Endodermal cell (in vitro differentiated cells): ENCODE data around the gene QRSL1. TPM values are rescaled to one million over a fixed set of nuclear protein-coding genes. Genes with fewer than 3 reads are reported as not detected.

Experiments used
- DNase-seq: peaks from one replicate; pipeline ENCODE4 v3.0.0-alpha.2; 2017
- H3K27ac ChIP-seq: 2 replicates; pipeline ENCODE4 v1.5.1; 2013; ENCODE audit warnings: mild to moderate bottlenecking, low read depth, low read length, moderate library complexity
- H3K27me3 ChIP-seq: 2 replicates; pipeline ENCODE4 v1.6.1; 2013; ENCODE audit warnings: mild to moderate bottlenecking, low read length, moderate library complexity; ENCODE audit not compliant: insufficient read depth, control insufficient read depth, poor library complexity, severe bottlenecking
- H3K36me3 ChIP-seq: 2 replicates; pipeline ENCODE4 v1.7.0; 2013; ENCODE audit warnings: mild to moderate bottlenecking, low read length, moderate library complexity; ENCODE audit not compliant: control insufficient read depth, insufficient read depth
- H3K4me1 ChIP-seq: one replicate; pipeline ENCODE4 v1.7.0; 2013; ENCODE audit warnings: low read length; ENCODE audit not compliant: control insufficient read depth, insufficient read depth
- H3K4me3 ChIP-seq: 2 replicates; pipeline ENCODE4 v1.5.1; 2013; ENCODE audit warnings: mild to moderate bottlenecking, low read length, moderate library complexity
- H3K9ac ChIP-seq: 2 replicates; pipeline ENCODE4 v1.6.1; 2013; ENCODE audit warnings: mild to moderate bottlenecking, low read length, moderate library complexity; ENCODE audit not compliant: poor library complexity, severe bottlenecking; ENCODE audit errors: extremely low read depth
- H3K9me3 ChIP-seq: 2 replicates; pipeline ENCODE4 v1.6.1; 2013; ENCODE audit warnings: mild to moderate bottlenecking, low read length, moderate library complexity; ENCODE audit not compliant: control insufficient read depth
- H3K27ac Mint-ChIP-seq: 2 replicates; pipeline ENCODE4 v1.8.0; 2020; ENCODE audit warnings: mixed read lengths
- H3K27me3 Mint-ChIP-seq: 2 replicates; pipeline ENCODE4 v1.8.0; 2021; ENCODE audit warnings: mild to moderate bottlenecking, mixed read lengths; ENCODE audit not compliant: insufficient read depth
- H3K36me3 Mint-ChIP-seq: 2 replicates; pipeline ENCODE4 v1.8.0; 2020; ENCODE audit warnings: low read depth, mixed read lengths
- H3K4me1 Mint-ChIP-seq: 2 replicates; pipeline ENCODE4 v1.8.0; 2020; ENCODE audit warnings: mixed read lengths
- H3K4me3 Mint-ChIP-seq: 2 replicates; pipeline ENCODE4 v1.8.0; 2020; ENCODE audit warnings: mild to moderate bottlenecking, moderate library complexity, mixed read lengths
- H3K9me3 Mint-ChIP-seq: 2 replicates; pipeline ENCODE4 v1.8.0; 2020; ENCODE audit warnings: mild to moderate bottlenecking, mixed read lengths
- CTCF ChIP-seq: fragments of 200-600 bp; sonication (generic); conservative IDR thresholded peaks from 2 replicates; pipeline ENCODE4 v1.5.0; 2021; ENCODE audit warnings: antibody characterized with exemption, mild to moderate bottlenecking
- WGBS, 2 experiments: methylation state at CpG; one replicate each; pipeline versions ENCODE4 v1.1.5 to v1.1.7; 2013; ENCODE audit warnings: missing lambda C conversion rate in 2 of 2, mixed read lengths in 1 of 2; ENCODE audit not compliant: insufficient coverage in 1 of 2, insufficient read length in 1 of 2; 5-methylcytosine and 5-hydroxymethylcytosine counted together
- total RNA-seq, 2 donors: library from RNA; stranded (reverse); fragmentation: NEBNext Ultra II Directional in 1 of 2; extraction: Animal tissue kit (Norgen Biotek cat#: 25700) in 1 of 2; gene quantifications; 2 replicates in 1 of 2; 3 replicates in 1 of 2; pipeline ENCODE4 v1.2.1, GENCODE V29; 2021

QRSL1 gene
- total RNA-seq, 2 donors from 2014 or later: 10.8 to 12.7 TPM

GRCh38 chr6:106629859-106630163, 433 bp downstream of the QRSL1 start:
- H3K27me3 ChIP-seq: no peaks in the 10 kb centered on the region
- 0 to 1% methylated on average over 11 to 14 of the region's 14 CpGs for WGBS, 2 experiments
- H3K27ac ChIP-seq: peak overlapping the region; percentile 51
- Mint-ChIP-seq H3K4me1 (peaks cover 12% of the 10 kb centered on the region), H3K36me3 (no peaks in the 10 kb centered on the region), H3K27me3 (no peaks in the 10 kb centered on the region), H3K4me3 (peak overlapping the region; percentile 89), H3K9me3 (peaks cover 2% of the 10 kb centered on the region), H3K27ac (peak overlapping the region; percentile 97)
- H3K9ac ChIP-seq: peak overlapping the region; percentile 83
- peaks cover 5% of the 10 kb centered on the region for H3K4me1 ChIP-seq
- H3K9me3 ChIP-seq: no peaks in the 10 kb centered on the region
- H3K36me3 ChIP-seq: no peaks in the 10 kb centered on the region
- H3K4me3 ChIP-seq: peak overlapping the region; percentile 91
- TF ChIP-seq CTCF: no peak
- no peak for DNase-seq

GRCh38 chr6:106630366-106630765, 988 bp downstream of the QRSL1 start:
- Histone ChIP-seq H3K36me3 (no peaks in the 10 kb centered on the region), H3K4me3 (peak overlapping the region; percentile 91), H3K9me3 (no peaks in the 10 kb centered on the region), H3K27me3 (no peaks in the 10 kb centered on the region), H3K4me1 (peaks cover 5% of the 10 kb centered on the region), H3K9ac (peak overlapping the region; percentile 83), H3K27ac (no peak overlapping the region)
- Mint-ChIP-seq H3K36me3 (no peaks in the 10 kb centered on the region), H3K27ac (peak overlapping the region; percentile 97), H3K4me1 (peaks cover 12% of the 10 kb centered on the region), H3K27me3 (no peaks in the 10 kb centered on the region), H3K9me3 (no peaks in the 10 kb centered on the region), H3K4me3 (peak overlapping the region; percentile 89)
- no peak for TF ChIP-seq CTCF
- 83% methylated on average over 5 of the region's 5 CpGs; no CpG with 5 or more reads in 1 of the 2 experiments for WGBS, 2 experiments
- no peak for DNase-seq

GRCh38 chr6:106631346-106631745, 2.0 kb downstream of the QRSL1 start:
- no peaks in the 10 kb centered on the region for H3K27me3 Mint-ChIP-seq
- WGBS, 2 experiments: 94% methylated on average over 1 of the region's 1 CpG; no CpG with 5 or more reads in 1 of the 2 experiments
- no peak for DNase-seq
- Histone ChIP-seq H3K9ac (no peak overlapping the region), H3K4me3 (no peak overlapping the region), H3K27ac (no peak overlapping the region), H3K4me1 (peaks cover 5% of the 10 kb centered on the region), H3K27me3 (no peaks in the 10 kb centered on the region), H3K9me3 (no peaks in the 10 kb centered on the region), H3K36me3 (no peaks in the 10 kb centered on the region)
- no peaks in the 10 kb centered on the region for H3K9me3 Mint-ChIP-seq
- peaks cover 9% of the 10 kb centered on the region for H3K4me1 Mint-ChIP-seq
- no peak overlapping the region for H3K4me3 Mint-ChIP-seq
- H3K27ac Mint-ChIP-seq: no peak overlapping the region
- no peak for TF ChIP-seq CTCF
- no peaks in the 10 kb centered on the region for H3K36me3 Mint-ChIP-seq
